8988T (cell line): ENCODE measurements around the gene PAK3.

Experiments
- DNase-seq: peaks from one replicate; pipeline ENCODE4 v3.0.0; 2011

The PAK3 gene

DNA sequence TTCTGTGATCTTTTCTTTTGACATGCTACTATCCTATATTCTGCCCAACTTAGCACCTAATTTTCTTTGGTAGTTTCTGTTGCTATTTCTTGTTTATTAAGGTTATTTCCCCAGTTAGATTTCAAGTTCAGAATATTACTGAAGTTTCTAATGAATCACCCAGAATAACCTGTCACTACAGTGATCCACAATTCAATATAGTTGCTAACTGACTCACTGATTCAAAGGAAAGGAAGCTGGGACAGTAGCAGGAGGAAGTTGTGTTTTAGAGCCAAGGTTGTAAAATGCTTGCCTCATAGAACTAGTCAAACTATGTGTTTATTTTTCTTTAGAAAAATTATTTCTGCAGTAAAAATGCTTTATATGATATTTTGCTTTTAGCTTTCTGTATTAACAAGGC is 37.4 kb downstream of the PAK3 start:
- no peak for DNase-seq

DNA sequence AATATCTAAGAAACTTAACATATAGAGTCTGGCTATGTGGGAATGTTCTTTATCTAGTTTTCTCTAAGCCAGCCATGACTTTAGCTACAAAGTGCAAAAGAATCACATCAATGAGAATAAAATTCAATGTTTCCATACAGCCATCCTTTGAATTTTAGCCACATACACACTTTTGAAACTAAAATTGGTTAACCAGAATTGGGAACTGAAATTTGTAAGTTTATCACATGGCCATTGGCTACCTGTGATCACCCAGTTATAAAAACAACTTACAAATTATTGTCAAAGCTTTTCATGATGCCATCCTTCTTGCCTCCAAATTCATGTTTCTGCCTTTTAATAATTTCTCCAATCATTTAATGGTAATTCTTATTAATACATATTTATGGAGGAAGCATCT is 49.9 kb downstream of the PAK3 start:
- no peak for DNase-seq

DNA sequence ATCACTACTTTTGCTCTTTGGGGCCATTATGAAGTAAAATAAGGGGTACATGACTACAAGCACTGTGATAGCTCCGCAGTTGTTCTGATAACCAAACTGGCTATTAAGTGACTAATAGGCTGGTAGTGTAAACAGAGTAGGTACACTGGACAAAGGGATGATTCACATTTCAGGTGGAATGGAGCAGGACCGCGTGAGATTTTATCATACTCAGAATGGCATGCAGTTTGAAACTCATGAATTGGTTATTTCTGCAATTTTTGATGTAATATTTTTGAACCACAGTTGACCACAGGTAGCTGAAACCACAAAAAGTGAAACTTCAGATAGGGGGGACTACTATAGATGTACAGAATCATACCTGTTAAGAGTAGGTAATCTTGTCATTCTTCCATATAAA is 55.8 kb downstream of the PAK3 start:
- no peak for DNase-seq

DNA sequence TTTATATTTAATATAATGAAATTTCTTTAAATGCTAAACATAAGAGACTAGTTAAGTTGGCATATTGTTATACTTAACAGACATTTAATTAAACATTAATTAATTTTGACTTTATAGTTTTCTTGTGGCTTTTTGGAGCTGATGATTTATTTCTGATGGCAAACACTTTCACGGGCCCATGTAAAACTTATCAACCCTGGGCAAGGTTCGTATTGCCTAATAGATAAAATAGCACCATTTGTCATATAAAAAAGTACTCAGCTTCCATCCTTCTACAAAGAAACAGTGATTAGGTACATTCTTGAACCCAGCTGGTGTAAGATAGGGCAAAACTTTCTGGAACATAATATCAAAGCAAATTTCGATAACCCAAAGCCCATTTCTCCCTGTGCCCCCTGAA is 63.2 kb downstream of the PAK3 start:
- no peak for DNase-seq

GRCh38 chrX:111164728-111165127 is 68.7 kb downstream of the PAK3 start:
- no peak for DNase-seq

- no peak for DNase-seq
Observed at GRCh38 chrX:111165902-111166301, 69.9 kb downstream of the PAK3 start.

- no peak for DNase-seq
Observed at GRCh38 chrX:111167334-111167733, 71.3 kb downstream of the PAK3 start.

GRCh38 chrX:111168314-111168713 is 72.3 kb downstream of the PAK3 start:
- no peak for DNase-seq

GRCh38 chrX:111169141-111169540 is 73.2 kb downstream of the PAK3 start:
- no peak for DNase-seq

DNA sequence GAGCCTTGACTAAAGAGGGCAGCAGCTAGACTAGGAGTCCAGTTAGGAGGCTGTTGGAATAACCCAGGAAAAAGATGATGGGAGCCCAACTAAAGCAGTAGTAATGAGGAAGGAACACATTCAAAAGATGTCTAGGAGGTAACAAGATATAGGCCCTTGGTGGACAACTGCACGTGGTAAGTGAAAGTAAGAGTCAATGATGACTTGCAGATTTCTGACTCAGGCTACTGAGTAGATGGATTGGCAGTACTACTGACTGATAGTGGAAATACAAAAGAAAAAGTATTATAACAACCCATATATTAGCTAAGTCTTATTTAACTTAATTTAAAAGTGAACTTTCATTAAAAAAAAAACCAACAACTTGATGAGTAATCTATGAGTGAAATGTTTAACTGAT is 74.0 kb downstream of the PAK3 start:
- no peak for DNase-seq

- DNase-seq: no peak
Observed at GRCh38 chrX:111180750-111181240, 84.8 kb downstream of the PAK3 start.

- no peak for DNase-seq
Observed at GRCh38 chrX:111181951-111182350, 86.0 kb downstream of the PAK3 start.

- DNase-seq: no peak
Observed at GRCh38 chrX:111182997-111183396, 87.0 kb downstream of the PAK3 start.

DNA sequence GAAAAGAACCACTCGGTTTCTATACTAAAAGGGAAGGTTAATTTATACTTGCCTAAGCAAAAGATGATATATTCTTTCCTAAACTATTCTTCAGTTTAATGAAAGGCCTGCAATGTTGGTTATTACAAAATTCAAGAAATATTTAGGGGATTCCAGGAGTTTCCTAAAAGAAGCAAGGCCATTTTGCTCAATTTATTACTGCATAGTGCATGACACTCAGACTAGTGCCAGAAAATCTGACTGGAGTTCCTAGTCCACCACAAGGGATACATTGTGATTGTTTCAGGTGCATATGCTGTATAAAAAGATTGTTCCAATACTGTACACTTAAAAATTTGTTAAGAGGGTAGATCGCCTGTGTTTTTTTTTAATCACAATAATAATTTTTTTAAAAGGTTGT is 95.6 kb downstream of the PAK3 start:
- no peak for DNase-seq

DNA sequence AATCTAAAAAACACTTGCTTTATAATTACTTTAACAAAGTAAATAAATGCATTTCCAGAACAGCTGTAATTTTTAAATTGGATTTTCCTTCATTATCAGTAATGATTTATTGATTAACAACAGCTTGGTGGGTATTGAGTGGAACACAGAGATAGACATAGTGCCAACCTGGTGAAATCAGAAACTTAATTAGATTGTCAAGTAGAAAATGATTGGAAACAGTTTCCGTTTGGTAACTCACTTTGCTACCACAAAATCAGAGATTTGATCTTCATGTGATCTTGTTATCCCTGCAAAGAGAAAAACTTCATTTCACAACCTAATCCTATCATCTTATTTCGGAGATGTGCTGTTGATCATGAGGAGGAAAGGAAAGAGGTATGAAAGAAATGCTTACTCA is 103.5 kb downstream of the PAK3 start:
- no peak for DNase-seq

DNA sequence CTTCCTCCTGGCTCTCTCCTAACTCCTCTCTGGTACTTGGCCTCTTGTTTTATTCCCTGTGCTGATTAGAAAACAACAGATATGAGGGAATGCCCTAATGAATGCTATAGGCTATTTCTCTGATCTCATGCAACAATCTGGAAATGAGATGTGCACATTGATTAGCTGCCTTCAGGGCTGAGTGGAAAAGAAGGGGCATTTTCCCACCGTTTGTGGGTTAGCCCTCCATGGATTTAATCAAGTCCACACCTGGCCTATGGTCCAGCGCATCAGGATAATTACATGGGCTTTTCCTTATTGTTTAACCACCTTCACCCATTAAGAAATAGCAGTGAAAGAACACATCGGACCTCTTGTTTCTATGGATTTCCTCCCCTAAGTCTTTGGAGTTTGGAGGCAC is 104.3 kb downstream of the PAK3 start:
- DNase-seq: no peak

DNA sequence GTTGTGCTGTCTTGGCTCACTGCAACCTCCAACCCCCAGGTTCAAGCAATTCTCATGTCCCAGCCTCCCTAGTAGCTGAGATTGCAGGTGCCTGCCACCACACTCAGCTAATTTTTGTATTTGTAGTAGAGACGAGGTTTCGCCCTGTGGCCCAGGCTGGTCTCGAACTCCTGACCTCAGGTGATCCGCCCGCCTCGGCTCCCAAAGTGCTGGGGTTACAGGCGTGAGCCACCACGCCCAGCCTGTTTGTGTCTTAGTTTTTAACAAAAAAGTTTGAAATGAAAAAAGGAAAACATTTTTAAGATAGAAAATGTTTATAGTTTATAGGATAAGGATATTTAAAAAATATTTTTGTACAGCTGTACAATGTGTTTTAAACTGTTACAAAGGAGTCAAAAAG is 111.9 kb downstream of the PAK3 start:
- no peak for DNase-seq

GRCh38 chrX:111216293-111216801 is 120.4 kb downstream of the PAK3 start:
- no peak for DNase-seq

- no peak for DNase-seq
Observed at GRCh38 chrX:111244235-111244750, 148.3 kb downstream of the PAK3 start.

GRCh38 chrX:111254896-111255693 is 159.1 kb downstream of the PAK3 start:
- no peak for DNase-seq

DNA sequence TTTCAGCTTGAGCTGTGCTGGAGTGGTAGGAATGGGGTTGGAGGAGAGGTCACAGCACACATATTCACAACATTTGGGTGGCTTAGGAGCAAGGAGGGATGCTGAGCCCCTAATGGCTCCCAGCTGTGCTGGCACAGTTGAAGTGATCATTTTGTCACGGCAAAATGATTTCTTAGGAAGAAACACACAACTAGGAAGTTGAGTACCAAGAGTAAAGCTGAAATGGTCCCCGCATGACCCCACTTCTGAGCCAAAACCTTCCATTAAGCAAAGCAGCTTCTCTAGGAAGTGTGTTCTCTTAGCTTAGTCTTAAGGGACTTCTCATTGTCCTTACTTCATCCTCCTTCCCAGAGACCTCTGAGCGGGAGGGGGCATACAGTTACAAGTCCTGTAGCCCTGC is 161.7 kb downstream of the PAK3 start:
- no peak for DNase-seq

GRCh38 chrX:111259559-111259958 is 163.6 kb downstream of the PAK3 start:
- DNase-seq: no peak

DNA sequence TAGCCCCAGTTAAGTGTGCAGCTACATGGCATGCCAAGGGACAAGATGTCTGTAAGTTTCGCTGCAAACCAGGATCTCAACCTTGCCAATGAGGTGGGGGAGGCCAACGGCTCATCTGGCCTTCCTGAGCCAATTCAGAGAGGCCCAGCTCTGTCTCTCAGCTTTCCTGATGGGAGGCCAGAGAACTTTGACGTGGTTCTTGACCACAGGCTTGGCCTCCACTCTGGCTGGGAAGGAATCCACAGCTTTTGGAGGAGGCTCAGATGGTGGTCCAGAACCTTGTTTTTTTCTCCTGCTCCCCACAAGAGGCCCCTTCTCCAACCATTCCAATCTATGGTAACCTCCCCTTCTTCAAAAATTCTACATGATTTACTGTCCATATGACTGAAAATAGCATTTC is 164.5 kb downstream of the PAK3 start:
- no peak for DNase-seq

DNA sequence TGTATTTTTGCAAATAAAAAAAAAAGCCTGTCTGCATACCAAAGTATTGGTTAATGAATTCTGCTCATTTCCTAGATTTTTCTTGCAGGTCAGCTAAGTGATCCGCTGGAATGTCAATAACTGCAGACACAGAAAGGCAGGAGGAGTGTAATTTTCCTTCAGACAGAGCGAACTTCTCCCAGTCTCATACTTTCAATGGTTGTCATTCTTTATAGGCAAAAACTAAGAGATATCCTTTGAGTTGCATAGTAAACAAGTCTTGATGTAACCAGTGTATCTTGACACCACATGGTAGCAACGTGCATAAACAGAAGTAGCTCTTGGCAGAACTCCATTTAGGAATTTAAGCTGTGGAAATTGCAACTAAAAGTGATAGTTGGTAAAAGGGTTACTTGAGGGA is 166.1 kb downstream of the PAK3 start:
- no peak for DNase-seq

DNA sequence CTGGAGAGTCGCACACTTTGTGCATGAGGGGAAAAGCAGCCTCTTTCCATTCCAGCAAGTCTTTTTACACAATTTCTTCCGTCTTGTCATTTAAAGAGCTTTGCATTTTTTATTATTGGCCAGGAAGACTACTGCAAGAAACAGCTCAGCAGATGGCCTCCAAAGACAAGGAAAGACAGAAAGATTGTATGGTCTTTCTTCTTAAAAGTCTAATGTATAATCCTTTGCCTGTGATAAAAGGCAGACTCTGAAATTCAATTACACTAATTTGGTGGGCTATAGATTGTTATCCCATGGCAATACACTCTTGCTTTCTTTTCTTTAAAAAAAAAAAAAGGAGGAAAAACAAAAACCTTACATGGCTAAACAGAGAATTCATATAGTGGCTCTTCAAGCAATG is 168.4 kb downstream of the PAK3 start:
- no peak for DNase-seq
